22Rv1 (cell line): ENCODE results near the gene FAHD1.

ENCODE experiments used
- H3K27ac ChIP-seq: fragments of 450-650 bp; 2 replicates; pipeline ENCODE4 v1.5.1; 2017
- ZFX ChIP-seq: fragments of 450-650 bp; IDR thresholded peaks from 2 replicates; pipeline ENCODE4 v1.6.1; 2017; ENCODE audit warnings: antibody characterized with exemption, borderline replicate concordance
- TF ChIP-seq, protein P1 (sequence below): fragments of 450-650 bp; IDR thresholded peaks from 2 replicates; pipeline ENCODE4 v1.5.1; 2017; ENCODE audit warnings: mild to moderate bottlenecking

Gene FAHD1

DNA sequence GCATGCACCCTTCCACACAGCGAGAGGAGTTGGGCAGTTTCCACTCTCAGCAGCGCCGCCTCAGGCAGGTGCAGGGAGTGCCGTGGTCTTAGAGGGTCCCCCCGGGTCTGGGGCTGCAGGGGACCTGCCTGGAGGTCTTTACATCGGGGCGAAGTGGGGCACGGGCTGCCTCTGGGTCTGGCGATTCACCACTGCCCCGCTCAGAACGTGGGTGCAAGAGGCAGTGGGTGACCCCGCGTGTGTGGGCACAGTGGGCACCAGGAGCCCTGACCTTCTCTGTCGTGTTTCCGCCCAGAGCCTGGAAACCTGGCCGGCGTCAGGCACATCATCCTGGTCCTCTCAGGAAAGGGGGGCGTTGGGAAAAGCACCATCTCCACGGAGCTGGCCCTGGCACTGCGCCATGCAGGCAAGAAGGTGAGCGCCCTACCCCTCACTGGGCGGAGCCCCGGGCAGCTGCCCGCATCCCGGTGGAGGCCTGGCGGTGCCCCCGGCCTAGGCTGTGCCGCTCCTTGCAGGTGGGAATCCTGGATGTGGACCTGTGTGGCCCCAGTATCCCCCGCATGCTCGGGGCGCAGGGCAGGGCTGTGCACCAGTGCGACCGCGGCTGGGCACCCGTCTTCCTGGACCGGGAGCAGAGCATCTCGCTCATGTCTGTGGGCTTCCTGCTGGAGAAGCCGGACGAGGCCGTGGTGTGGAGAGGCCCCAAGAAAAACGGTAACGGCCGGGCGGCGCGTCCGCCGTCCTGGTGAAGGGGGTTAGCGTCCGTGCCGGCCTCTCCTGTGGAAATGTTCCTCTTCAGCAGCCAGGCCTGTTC, 40.6 kb upstream of the FAHD1 start:
- H3K27ac ChIP-seq: no peak overlapping the region
- TF ChIP-seq ZFX: no peak
- TF ChIP-seq, protein P1, sequence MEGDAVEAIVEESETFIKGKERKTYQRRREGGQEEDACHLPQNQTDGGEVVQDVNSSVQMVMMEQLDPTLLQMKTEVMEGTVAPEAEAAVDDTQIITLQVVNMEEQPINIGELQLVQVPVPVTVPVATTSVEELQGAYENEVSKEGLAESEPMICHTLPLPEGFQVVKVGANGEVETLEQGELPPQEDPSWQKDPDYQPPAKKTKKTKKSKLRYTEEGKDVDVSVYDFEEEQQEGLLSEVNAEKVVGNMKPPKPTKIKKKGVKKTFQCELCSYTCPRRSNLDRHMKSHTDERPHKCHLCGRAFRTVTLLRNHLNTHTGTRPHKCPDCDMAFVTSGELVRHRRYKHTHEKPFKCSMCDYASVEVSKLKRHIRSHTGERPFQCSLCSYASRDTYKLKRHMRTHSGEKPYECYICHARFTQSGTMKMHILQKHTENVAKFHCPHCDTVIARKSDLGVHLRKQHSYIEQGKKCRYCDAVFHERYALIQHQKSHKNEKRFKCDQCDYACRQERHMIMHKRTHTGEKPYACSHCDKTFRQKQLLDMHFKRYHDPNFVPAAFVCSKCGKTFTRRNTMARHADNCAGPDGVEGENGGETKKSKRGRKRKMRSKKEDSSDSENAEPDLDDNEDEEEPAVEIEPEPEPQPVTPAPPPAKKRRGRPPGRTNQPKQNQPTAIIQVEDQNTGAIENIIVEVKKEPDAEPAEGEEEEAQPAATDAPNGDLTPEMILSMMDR: 0 out of 2 replicates have a peak, but pooled peaks have one; percentile 9

DNA sequence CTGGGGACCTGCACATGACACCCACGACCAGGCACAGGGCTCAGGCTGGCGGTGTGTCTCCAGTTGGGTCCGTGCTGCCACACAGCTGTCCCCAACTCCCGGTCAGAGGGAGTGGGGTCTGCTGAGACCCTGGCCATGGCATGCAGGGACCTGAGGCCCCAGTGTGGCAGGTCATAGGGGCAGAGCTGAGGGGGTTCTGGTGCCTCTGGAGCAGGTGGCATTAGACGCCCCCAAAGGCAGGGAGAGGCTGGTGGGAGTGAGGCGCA, 40.0 kb upstream of the FAHD1 start:
- TF ChIP-seq, protein P1: no peak
- TF ChIP-seq ZFX: no peak
- H3K27ac ChIP-seq: no peak overlapping the region

DNA sequence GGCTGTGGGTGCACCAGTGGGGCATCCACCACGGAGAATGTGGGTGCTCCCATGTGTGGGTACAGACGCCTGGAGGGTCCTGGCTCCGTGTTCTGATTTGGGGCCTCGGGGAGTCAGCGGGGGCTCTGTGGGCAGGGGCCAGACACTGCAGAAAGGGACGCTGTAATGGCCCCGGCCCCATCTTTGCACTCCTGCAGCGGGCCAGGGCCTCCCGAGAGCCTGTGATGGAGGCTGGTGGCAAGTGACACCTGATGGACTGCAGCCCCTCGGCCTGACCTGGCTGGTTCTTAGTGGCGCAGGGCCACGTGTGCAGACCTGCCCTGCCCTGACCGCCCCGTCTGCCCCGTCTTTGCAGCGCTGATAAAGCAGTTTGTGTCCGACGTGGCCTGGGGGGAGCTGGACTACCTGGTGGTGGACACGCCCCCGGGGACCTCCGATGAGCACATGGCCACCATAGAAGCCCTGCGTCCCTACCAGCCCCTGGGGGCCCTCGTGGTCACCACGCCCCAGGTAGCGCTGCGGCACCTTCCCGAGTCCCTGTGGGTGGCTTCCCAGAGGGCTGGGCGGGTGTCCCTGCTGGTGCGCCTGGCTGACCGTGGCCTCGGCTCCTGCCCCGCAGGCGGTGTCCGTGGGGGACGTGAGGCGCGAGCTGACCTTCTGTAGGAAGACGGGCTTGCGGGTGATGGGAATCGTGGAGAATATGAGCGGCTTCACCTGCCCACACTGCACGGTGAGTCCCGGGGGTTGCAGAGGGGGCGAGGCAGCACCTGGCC, 39.5 kb upstream of the FAHD1 start:
- no peak for TF ChIP-seq ZFX
- TF ChIP-seq, protein P1: no peak

DNA sequence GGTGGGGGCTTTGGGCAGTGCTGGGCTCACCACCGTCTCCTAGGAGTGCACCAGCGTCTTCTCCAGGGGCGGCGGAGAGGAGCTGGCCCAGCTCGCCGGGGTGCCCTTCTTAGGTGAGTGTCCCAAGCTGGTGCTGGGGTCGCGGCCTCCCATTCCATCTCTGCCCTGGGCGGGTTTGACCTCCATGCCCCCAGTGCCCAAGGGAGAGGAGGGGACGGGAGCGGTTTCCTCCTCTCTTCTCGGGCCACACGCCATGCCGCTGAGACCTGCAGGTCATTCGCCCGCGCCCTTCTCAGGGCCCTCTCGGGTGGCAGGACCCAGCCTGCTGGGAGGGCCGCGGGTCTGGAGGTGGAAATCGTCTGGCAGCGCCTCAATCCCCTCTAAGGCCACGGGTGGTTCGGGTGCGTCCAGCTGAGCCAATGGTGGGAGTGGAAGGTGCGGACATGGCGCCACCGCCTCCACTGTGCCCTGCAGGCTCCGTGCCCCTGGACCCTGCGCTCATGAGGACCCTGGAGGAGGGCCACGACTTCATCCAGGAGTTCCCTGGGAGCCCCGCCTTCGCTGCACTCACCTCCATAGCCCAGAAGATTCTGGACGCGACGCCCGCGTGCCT, 38.8 kb upstream of the FAHD1 start:
- H3K27ac ChIP-seq: no peak overlapping the region
- TF ChIP-seq ZFX: no peak
- TF ChIP-seq, protein P1: no peak

More for the DNA sequence above, 39.5 kb upstream of the FAHD1 start:
- no peak overlapping the region for H3K27ac ChIP-seq

DNA sequence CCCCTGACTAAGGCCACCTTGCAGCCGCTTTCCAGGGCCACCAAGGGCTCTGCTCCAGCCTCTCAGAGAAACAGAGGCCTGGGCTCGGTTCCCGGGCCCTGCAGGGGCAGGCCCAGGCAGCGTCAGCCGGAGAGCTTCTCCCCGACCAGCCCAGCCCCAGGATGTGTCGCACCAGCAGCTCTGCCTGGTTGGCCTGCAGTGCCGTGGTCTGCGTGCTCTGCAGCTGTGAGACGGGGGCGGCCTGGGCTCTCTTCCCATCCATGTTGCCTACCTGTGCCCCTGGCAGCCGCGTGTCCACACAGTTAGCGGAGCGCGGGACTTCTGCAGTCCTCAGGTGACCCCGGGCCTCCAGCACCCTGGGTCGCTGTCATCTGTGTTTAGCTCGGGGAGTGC, 38.3 kb upstream of the FAHD1 start:
- TF ChIP-seq ZFX: no peak
- TF ChIP-seq, protein P1: no peak
- no peak overlapping the region for H3K27ac ChIP-seq

DNA sequence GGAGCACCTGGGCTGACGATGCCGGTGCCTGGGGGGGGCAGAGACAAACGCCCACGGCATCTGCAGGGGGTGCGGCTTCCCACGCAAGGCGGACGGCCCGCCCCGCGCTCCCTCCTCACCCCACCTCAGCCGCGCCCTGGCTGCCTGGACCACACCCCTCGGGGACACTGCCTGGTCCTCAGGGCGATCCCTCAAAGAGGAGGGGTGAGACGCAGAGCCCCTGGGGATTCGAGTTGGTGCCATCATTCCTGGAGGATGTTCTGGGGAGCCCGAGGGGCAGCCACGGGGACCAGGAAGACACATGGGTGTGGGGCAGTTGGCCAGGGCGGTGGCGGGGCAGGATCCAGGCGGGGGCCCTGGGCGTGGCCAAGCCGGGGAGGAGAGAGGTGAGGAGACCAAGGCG, 37.4 kb upstream of the FAHD1 start:
- TF ChIP-seq, protein P1: no peak
- TF ChIP-seq ZFX: no peak
- no peak overlapping the region for H3K27ac ChIP-seq

DNA sequence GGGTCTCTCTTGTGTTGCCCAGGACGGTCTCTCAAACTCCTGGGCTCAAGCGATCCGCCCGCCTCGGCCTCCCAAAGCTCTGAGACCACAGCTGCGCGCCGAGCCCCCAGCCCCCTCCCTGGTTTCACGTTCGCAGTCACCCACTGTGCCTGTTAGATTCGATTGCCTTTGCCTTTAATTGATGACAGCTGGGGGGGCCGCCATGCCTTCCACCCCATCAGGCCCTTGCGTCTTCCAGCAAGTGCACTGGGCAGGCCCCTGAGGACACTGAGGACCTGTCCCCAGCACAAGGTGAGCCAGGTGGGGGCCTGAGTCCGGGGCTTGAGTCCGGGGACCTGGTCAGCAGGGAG, 36.8 kb upstream of the FAHD1 start:
- TF ChIP-seq, protein P1: no peak
- no peak for TF ChIP-seq ZFX
- no peak overlapping the region for H3K27ac ChIP-seq
